SK-N-SH treated with all-trans-retinoic acid at 6 μM for 48 hours (cell line): Measurements from ENCODE around the gene GREB1L.
"Not testable (repeated sequence)": the region's sequence is repeated elsewhere in the genome, so short reads cannot be mapped to it uniquely, and the experiment has no call there.

Source experiments
- ATAC-seq: fragments of 200-7000 bp; cut with Tn5 transposase; 3 replicates; pipeline ENCODE4 v1.9.1; 2020; ENCODE audit warnings: mild to moderate bottlenecking, moderate library complexity
- ARNTL ChIP-seq: fragments of 450-650 bp; formaldehyde crosslinking; IDR thresholded peaks from 2 replicates; pipeline ENCODE4 v1.5.0; 2020; ENCODE audit warnings: low read depth, mild to moderate bottlenecking, moderate library complexity, borderline replicate concordance
- BACH2 ChIP-seq: fragments of 250-450 bp; sonication (Bioruptor Pico); IDR thresholded peaks from 2 replicates; pipeline ENCODE4 v1.9.0; 2021; ENCODE audit warnings: mild to moderate bottlenecking, borderline replicate concordance
- CSDC2 ChIP-seq: fragments of 250-450 bp; sonication (Bioruptor Pico); IDR thresholded peaks from 2 replicates; pipeline ENCODE4 v1.5.0; 2020; ENCODE audit warnings: mild to moderate bottlenecking, moderate library complexity
- GLIS3 ChIP-seq: fragments of 250-450 bp; sonication (Bioruptor Pico); IDR thresholded peaks from 2 replicates; pipeline ENCODE4 v1.5.0; 2020; ENCODE audit warnings: mild to moderate bottlenecking, moderate library complexity
- PPARA ChIP-seq: fragments of 250-450 bp; sonication (Bioruptor Pico); IDR thresholded peaks from 2 replicates; pipeline ENCODE4 v1.5.0; 2020; ENCODE audit warnings: mild to moderate bottlenecking, borderline replicate concordance
- SNAI2 ChIP-seq: fragments of 250-450 bp; sonication (Bioruptor Pico); IDR thresholded peaks from 2 replicates; pipeline ENCODE4 v1.5.0; 2020; ENCODE audit warnings: mild to moderate bottlenecking, moderate library complexity
- TCF4 ChIP-seq: fragments of 250-450 bp; sonication (Bioruptor Pico); IDR thresholded peaks from 2 replicates; pipeline ENCODE4 v1.8.0; 2021; ENCODE audit warnings: mild to moderate bottlenecking, moderate library complexity, borderline replicate concordance
- TOX ChIP-seq: fragments of 250-450 bp; sonication (Bioruptor Pico); IDR thresholded peaks from 2 replicates; pipeline ENCODE4 v1.8.0; 2021; ENCODE audit warnings: mild to moderate bottlenecking, moderate library complexity, borderline replicate concordance
- ZC3H10 ChIP-seq: fragments of 250-450 bp; sonication (Bioruptor Pico); IDR thresholded peaks from 2 replicates; pipeline ENCODE4 v1.5.1; 2021; ENCODE audit warnings: mild to moderate bottlenecking, moderate library complexity
- ZFP3 ChIP-seq: fragments of 250-450 bp; sonication (Bioruptor Pico); IDR thresholded peaks from 2 replicates; pipeline ENCODE4 v1.5.0; 2020; ENCODE audit warnings: mild to moderate bottlenecking, moderate library complexity
- ZFP30 ChIP-seq: fragments of 450-650 bp; formaldehyde crosslinking; IDR thresholded peaks from 2 replicates; pipeline ENCODE4 v1.5.0; 2022; ENCODE audit warnings: mild to moderate bottlenecking, moderate library complexity
- ZNF70 ChIP-seq: fragments of 450-650 bp; formaldehyde crosslinking; IDR thresholded peaks from 2 replicates; pipeline ENCODE4 v1.5.0; 2020; ENCODE audit warnings: mild to moderate bottlenecking, moderate library complexity
- ZNF8 ChIP-seq: fragments of 450-650 bp; formaldehyde crosslinking; IDR thresholded peaks from 2 replicates; pipeline ENCODE4 v1.5.0; 2020; ENCODE audit warnings: mild to moderate bottlenecking, moderate library complexity
- TF ChIP-seq, protein P1 (sequence below): fragments of 250-450 bp; sonication (Bioruptor Pico); IDR thresholded peaks from 2 replicates; pipeline ENCODE4 v1.8.0; 2020; ENCODE audit warnings: mild to moderate bottlenecking, moderate library complexity, borderline replicate concordance
- TF ChIP-seq, protein P2 (sequence below): fragments of 250-450 bp; sonication (Bioruptor Pico); IDR thresholded peaks from 2 replicates; pipeline ENCODE4 v1.8.0; 2021; ENCODE audit warnings: low read depth, mild to moderate bottlenecking, moderate library complexity, borderline replicate concordance
- TF ChIP-seq, protein P3 (sequence below): fragments of 250-450 bp; sonication (Bioruptor Pico); IDR thresholded peaks from 2 replicates; pipeline ENCODE4 v1.5.1; 2020; ENCODE audit warnings: low read depth, mild to moderate bottlenecking, moderate library complexity
- TF ChIP-seq, protein P4 (sequence below): fragments of 250-450 bp; sonication (Bioruptor Pico); IDR thresholded peaks from 2 replicates; pipeline ENCODE4 v1.5.1; 2021; ENCODE audit warnings: mild to moderate bottlenecking, moderate library complexity

Gene GREB1L

DNA sequence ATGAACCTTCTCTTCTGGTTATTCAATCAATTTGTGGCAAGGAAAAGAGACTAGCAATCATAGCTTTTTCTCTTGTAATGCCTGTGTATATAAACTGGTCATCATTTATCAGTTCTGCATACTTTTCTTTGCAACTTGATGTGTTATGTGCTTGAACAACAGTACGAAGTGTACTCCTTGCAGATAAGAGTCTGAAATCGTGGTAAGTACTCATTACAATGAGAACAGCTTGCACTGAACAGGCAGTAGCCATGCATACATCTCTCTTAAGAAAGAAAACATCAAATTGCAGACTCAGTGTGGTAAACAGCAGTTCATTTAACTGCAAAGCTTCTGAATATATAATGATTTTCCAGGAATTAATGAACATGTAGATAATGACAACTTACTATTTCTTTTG, 64.3 kb downstream of the GREB1L start:
- no peak for ATAC-seq
- TF ChIP-seq ZC3H10 (CRISPR knock-in tag) (no peak), SNAI2 (CRISPR knock-in tag) (no peak), BACH2 (CRISPR knock-in tag) (no peak)

DNA sequence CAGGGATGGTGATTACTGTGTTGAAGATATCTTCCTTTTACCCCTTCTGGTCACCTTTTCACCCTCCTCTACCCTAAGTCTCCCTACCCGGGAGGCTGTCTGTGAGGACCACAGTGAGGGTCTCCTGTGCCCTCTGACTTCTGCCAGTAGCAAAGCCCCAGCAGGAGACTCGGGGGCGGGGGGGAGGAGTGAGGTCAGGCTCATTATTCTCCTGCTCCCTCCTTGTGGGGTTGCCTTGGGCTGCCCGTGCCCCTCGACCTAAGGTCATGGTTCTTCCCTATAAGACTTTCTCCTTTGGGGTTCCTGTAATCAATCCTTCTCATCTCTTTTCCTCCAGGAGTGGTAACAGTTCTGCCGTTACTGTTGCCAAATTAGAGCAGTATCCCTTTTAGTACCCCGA, 65.5 kb downstream of the GREB1L start:
- ATAC-seq, result no peak
- TF ChIP-seq, protein P1, sequence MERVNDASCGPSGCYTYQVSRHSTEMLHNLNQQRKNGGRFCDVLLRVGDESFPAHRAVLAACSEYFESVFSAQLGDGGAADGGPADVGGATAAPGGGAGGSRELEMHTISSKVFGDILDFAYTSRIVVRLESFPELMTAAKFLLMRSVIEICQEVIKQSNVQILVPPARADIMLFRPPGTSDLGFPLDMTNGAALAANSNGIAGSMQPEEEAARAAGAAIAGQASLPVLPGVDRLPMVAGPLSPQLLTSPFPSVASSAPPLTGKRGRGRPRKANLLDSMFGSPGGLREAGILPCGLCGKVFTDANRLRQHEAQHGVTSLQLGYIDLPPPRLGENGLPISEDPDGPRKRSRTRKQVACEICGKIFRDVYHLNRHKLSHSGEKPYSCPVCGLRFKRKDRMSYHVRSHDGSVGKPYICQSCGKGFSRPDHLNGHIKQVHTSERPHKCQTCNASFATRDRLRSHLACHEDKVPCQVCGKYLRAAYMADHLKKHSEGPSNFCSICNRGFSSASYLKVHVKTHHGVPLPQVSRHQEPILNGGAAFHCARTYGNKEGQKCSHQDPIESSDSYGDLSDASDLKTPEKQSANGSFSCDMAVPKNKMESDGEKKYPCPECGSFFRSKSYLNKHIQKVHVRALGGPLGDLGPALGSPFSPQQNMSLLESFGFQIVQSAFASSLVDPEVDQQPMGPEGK (CRISPR knock-in tag), result no peak
- TF ChIP-seq TOX (CRISPR knock-in tag) (no peak), CSDC2 (CRISPR knock-in tag) (no peak), ZNF70 (CRISPR knock-in tag) (no peak), GLIS3 (CRISPR knock-in tag) (no peak), ZNF8 (no peak), ZFP30 (CRISPR knock-in tag) (no peak)
- TF ChIP-seq, protein P2, sequence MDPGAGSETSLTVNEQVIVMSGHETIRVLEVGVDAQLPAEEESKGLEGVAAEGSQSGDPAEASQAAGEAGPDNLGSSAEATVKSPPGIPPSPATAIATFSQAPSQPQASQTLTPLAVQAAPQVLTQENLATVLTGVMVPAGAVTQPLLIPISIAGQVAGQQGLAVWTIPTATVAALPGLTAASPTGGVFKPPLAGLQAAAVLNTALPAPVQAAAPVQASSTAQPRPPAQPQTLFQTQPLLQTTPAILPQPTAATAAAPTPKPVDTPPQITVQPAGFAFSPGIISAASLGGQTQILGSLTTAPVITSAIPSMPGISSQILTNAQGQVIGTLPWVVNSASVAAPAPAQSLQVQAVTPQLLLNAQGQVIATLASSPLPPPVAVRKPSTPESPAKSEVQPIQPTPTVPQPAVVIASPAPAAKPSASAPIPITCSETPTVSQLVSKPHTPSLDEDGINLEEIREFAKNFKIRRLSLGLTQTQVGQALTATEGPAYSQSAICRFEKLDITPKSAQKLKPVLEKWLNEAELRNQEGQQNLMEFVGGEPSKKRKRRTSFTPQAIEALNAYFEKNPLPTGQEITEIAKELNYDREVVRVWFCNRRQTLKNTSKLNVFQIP (CRISPR knock-in tag), result no peak

DNA sequence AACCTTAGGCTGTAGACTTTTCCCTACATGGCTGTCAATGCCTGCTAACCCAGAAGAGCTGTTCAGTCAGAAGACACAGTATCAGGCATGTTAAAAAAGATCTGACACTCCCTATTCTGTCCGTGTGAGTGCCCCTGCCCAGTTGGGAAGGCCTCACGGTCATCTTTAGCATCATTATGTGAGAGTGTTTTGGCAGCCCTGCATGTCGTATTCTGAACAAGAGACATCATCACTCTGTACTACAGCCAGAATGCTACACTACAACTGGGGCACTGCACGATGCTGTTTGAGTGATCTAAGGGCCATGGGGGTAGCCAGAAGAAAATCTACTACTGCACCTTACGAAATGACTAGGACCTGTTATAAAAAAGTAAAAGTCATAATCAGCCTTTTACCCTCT, 67.2 kb downstream of the GREB1L start:
- no peak for ATAC-seq
- TF ChIP-seq PPARA (CRISPR knock-in tag), result no peak
- no peak for TF ChIP-seq TCF4
- no peak for TF ChIP-seq ARNTL (CRISPR knock-in tag)
- no peak for TF ChIP-seq GLIS3 (CRISPR knock-in tag)
- no peak for TF ChIP-seq ZFP30 (CRISPR knock-in tag)
- TF ChIP-seq, protein P1 (CRISPR knock-in tag), result no peak
- TF ChIP-seq, protein P3, sequence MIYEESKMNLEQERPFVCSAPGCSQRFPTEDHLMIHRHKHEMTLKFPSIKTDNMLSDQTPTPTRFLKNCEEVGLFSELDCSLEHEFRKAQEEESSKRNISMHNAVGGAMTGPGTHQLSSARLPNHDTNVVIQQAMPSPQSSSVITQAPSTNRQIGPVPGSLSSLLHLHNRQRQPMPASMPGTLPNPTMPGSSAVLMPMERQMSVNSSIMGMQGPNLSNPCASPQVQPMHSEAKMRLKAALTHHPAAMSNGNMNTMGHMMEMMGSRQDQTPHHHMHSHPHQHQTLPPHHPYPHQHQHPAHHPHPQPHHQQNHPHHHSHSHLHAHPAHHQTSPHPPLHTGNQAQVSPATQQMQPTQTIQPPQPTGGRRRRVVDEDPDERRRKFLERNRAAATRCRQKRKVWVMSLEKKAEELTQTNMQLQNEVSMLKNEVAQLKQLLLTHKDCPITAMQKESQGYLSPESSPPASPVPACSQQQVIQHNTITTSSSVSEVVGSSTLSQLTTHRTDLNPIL, result no peak
- TF ChIP-seq, protein P2 (CRISPR knock-in tag), result no peak
- no peak for TF ChIP-seq ZFP3 (CRISPR knock-in tag)
- TF ChIP-seq CSDC2 (CRISPR knock-in tag), result no peak
- no peak for TF ChIP-seq SNAI2 (CRISPR knock-in tag)
- TF ChIP-seq TOX (CRISPR knock-in tag), result no peak
- TF ChIP-seq, protein P4, sequence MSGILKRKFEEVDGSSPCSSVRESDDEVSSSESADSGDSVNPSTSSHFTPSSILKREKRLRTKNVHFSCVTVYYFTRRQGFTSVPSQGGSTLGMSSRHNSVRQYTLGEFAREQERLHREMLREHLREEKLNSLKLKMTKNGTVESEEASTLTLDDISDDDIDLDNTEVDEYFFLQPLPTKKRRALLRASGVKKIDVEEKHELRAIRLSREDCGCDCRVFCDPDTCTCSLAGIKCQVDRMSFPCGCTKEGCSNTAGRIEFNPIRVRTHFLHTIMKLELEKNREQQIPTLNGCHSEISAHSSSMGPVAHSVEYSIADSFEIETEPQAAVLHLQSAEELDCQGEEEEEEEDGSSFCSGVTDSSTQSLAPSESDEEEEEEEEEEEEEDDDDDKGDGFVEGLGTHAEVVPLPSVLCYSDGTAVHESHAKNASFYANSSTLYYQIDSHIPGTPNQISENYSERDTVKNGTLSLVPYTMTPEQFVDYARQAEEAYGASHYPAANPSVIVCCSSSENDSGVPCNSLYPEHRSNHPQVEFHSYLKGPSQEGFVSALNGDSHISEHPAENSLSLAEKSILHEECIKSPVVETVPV, result no peak
- no peak for TF ChIP-seq ZNF8

DNA sequence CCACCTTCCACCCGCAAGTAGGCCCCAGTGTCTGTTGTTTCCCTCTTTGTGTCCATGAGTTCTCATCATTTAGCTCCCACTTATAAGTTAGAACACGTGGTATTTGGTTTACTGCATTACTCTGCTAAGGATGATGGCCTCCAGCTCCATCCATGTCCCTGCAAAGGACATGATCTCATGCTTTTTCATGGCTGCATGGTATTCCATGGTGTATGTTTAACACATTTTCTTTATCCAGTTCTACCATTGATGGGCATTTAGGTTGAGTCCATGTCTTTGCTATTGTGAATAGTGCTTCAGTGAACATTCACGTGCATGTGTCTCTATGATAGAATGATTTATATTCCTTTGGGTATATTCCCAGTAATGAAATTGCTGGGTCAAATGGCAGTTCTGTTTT, 69.9 kb downstream of the GREB1L start:
- ATAC-seq, result not testable (repeated sequence)
